HG03159 (cell line): ENCODE results near the gene NPRL2.

Experiments used
- ATAC-seq: cut with Tn5 transposase; IDR thresholded peaks from one replicate; pipeline ENCODE4 v1.9.1; 2021; ENCODE audit warnings: mild to moderate bottlenecking, moderate library complexity; ENCODE audit not compliant: unreplicated experiment

Gene NPRL2

GRCh38 chr3:50350527-50351322 lies at the start of gene NPRL2, which contains the start of gene CYB561D2:
Gene NPRL2 (minus strand): TSS chr3:50350775. CDS start chr3:50350652, 123 bp downstream.
Gene CYB561D2 (plus strand): TSS chr3:50350862. CDS start chr3:50351434, 572 bp downstream.
- peak; percentile 86 for ATAC-seq

- ATAC-seq, result no peak
Observed at GRCh38 chr3:50396502-50396901, 45.9 kb upstream of the NPRL2 start.

GRCh38 chr3:50395070-50395860 lies 44.7 kb upstream of the NPRL2 start:
- no peak for ATAC-seq

- no peak for ATAC-seq
Observed at GRCh38 chr3:50393061-50393460, 42.5 kb upstream of the NPRL2 start.

GRCh38 chr3:50392101-50392715 lies 41.6 kb upstream of the NPRL2 start:
- no peak for ATAC-seq

- ATAC-seq, result no peak
Observed at GRCh38 chr3:50390508-50391224, 40.1 kb upstream of the NPRL2 start.

GRCh38 chr3:50389414-50389767 lies 38.8 kb upstream of the NPRL2 start:
- ATAC-seq, result no peak

- no peak for ATAC-seq
Observed at GRCh38 chr3:50388720-50389413, 38.3 kb upstream of the NPRL2 start.

- ATAC-seq, result no peak
Observed at GRCh38 chr3:50388016-50388719, 37.6 kb upstream of the NPRL2 start.

- ATAC-seq, result no peak
Observed at GRCh38 chr3:50385754-50386153, 35.2 kb upstream of the NPRL2 start.

GRCh38 chr3:50383750-50384149 lies 33.2 kb upstream of the NPRL2 start:
- no peak for ATAC-seq

- ATAC-seq, result no peak
Observed at GRCh38 chr3:50382722-50383121, 32.1 kb upstream of the NPRL2 start.

GRCh38 chr3:50381383-50381782 lies 30.8 kb upstream of the NPRL2 start:
- ATAC-seq, result no peak

- no peak for ATAC-seq
Observed at GRCh38 chr3:50380405-50381085, 30.0 kb upstream of the NPRL2 start.

GRCh38 chr3:50378757-50379156 lies 28.2 kb upstream of the NPRL2 start:
- ATAC-seq, result no peak

- no peak for ATAC-seq
Observed at GRCh38 chr3:50378024-50378423, 27.4 kb upstream of the NPRL2 start.

- no peak for ATAC-seq
Observed at GRCh38 chr3:50375258-50375931, 24.8 kb upstream of the NPRL2 start.

GRCh38 chr3:50374363-50375257 lies 24.0 kb upstream of the NPRL2 start:
- ATAC-seq, result no peak
